ENCODE results near the gene PUM2. TPM values are rescaled to one million over a fixed set of nuclear protein-coding genes. Genes with fewer than 3 reads are reported as not detected.
A peak's percentile ranks its signal among the peaks of the same experiment; 100 is the strongest.

PUM2 gene
- total RNA-seq, 1 donor from 2014 or later = 112 TPM

DNA sequence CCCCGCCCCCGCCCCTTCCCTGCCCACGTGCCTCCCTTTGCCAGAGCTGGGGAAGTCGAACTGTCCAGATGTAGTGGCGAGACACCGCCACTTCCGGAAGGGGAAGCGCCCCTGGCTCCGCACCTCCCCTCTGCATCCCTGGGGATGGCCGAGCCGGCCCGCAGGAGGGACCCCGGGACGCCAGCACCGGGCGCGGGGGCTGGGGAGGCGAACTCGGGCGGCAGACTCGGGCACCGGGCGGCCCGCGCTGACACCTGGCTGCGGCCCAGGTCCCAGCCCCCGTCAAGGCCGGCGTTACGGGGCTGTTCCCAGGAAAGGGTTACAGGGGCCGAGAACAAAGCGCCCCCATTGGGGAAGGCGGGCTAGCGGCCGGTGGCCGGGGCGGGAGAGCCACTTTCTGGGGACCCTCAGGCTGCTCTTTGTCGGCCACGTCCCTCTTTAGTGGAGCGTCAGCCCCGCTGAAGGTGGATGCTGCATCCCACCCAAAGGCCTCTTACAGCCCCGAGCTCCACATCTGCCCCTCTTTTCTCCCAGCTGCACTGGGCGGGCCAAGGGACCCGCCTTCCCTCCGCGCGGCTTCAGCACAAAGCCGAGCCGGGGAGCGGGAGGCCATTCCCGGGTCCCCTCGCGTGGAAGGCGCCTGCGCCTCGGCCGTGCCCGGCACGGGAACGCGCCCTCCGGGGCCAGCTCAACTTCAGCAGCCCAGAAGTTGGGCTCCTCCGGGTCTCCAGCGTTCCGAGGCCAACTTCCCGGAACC, 127.1 kb downstream of the PUM2 start:
- Mint-ChIP-seq H3K9me3 (no peaks in the 10 kb centered on the region), H3K27ac (peak overlapping the region; percentile 98), H3K36me3 (peaks cover 17% of the 10 kb centered on the region), H3K4me3 (peak overlapping the region; percentile 92), H3K4me1 (ENCODE audit: unreplicated experiment) (peaks cover 40% of the 10 kb centered on the region), H3K27me3 (peaks cover 5% of the 10 kb centered on the region)
- TF ChIP-seq, protein P1, sequence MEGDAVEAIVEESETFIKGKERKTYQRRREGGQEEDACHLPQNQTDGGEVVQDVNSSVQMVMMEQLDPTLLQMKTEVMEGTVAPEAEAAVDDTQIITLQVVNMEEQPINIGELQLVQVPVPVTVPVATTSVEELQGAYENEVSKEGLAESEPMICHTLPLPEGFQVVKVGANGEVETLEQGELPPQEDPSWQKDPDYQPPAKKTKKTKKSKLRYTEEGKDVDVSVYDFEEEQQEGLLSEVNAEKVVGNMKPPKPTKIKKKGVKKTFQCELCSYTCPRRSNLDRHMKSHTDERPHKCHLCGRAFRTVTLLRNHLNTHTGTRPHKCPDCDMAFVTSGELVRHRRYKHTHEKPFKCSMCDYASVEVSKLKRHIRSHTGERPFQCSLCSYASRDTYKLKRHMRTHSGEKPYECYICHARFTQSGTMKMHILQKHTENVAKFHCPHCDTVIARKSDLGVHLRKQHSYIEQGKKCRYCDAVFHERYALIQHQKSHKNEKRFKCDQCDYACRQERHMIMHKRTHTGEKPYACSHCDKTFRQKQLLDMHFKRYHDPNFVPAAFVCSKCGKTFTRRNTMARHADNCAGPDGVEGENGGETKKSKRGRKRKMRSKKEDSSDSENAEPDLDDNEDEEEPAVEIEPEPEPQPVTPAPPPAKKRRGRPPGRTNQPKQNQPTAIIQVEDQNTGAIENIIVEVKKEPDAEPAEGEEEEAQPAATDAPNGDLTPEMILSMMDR (conservative IDR thresholded peaks at IDR 0.05) = peak; percentile 43
- no peak for DNase-seq (ENCODE audit: extremely low spot score, unreplicated experiment)

DNA sequence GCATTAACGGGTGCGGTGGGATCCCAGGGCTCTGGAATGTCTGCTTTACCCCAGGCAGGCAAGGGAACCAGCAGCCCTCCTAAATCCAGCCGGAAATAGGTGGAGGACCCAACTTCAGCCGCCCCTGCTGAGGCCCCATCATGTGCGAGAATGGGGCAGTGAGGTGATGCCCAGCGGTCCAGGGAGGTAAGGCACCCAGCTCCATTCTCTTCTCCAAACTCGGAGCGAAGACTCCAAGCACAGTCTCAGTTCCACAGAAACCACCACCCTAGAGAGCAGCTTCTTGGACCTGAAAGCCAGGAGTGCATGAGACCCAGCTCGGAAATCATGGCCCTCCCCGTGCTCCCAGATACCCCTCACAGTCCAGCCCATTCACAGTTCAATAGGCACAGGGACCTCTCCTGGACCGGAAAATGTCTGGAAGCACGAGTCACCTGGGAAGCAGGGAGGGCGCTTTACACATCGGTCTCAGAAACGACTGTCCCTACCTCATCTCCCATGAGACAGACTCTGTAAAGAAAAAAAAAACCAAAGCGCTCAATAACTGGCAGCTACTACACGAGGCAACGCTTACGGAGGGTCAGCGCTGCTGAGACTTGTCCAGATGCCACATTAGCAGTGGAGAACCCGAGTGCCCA, 127.8 kb downstream of the PUM2 start:
- peaks cover 5% of the 10 kb centered on the region for H3K27me3 Mint-ChIP-seq
- H3K4me3 Mint-ChIP-seq = peak overlapping the region; percentile 92
- H3K9me3 Mint-ChIP-seq = no peaks in the 10 kb centered on the region
- H3K4me1 Mint-ChIP-seq (ENCODE audit: unreplicated experiment) = peaks cover 43% of the 10 kb centered on the region
- peaks cover 21% of the 10 kb centered on the region for H3K36me3 Mint-ChIP-seq
- no peak for DNase-seq (ENCODE audit: extremely low spot score, unreplicated experiment)
- peak overlapping the region; percentile 98 for H3K27ac Mint-ChIP-seq
- TF ChIP-seq, protein P1 (conservative IDR thresholded peaks at IDR 0.05) = no peak

DNA sequence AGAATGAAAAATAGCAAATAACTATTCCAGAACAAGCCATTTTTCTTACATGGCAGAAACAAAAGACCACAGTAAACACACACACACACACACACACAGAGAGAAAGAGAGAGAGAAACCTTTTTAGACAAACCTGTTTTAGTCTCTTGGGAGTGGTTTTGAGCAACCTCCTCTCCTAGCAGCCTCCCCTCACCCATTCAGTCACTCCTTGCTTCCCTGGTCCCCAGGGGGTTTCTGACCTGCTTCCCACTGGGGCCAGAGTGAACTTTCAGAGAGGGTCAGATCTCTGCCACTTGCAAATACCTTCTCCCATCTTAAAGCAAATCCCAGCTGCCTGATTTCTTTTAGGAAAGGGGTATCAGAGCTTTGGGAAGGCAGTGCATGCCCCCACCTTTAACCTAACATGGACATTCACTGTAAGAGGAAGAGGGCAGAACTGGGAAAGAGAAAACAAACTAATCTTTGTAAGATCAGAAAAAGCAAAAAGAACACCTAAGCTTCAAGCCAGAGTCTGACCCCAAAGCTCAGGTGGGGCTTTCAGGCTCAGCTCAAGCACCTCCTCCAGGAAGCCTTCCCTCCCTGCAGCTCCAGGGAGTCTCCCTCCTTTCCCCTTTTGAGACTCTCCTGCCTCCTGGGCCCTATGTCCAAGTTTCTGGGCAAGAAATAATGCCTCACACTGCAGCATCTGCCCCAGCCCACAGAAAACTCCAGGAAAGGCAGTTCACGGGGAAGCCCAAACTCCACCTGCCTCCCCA, 128.5 kb downstream of the PUM2 start:
- peak overlapping the region; percentile 98 for H3K27ac Mint-ChIP-seq
- peaks cover 21% of the 10 kb centered on the region for H3K36me3 Mint-ChIP-seq
- H3K27me3 Mint-ChIP-seq = peaks cover 5% of the 10 kb centered on the region
- peak overlapping the region; percentile 92 for H3K4me3 Mint-ChIP-seq
- TF ChIP-seq, protein P1 (conservative IDR thresholded peaks at IDR 0.05) = no peak
- no peak for DNase-seq (ENCODE audit: extremely low spot score, unreplicated experiment)
- H3K9me3 Mint-ChIP-seq = no peaks in the 10 kb centered on the region
- H3K4me1 Mint-ChIP-seq (ENCODE audit: unreplicated experiment) = peaks cover 43% of the 10 kb centered on the region

DNA sequence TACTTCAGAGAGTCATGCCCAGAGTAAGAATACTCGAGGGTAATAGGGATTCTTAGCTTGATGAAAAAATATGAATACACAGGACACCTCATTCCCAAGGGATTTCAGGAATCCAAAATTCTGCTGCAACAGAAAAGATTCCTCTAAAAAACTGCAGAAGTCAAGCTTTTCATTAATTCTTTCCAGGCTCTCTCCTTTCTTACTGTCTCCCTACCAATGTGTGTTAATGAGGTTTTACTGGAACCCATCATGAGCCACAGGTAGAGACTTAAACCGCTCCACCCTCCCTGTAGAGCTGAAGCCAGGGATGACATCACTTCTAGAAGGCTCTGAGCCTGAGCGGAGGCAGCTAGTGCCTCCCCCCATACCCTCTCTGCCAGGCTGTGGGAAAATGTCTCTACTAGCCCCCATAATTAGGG, 129.1 kb downstream of the PUM2 start:
- Mint-ChIP-seq H3K36me3 (peaks cover 21% of the 10 kb centered on the region), H3K27me3 (peaks cover 5% of the 10 kb centered on the region), H3K9me3 (no peaks in the 10 kb centered on the region), H3K4me1 (ENCODE audit: unreplicated experiment) (peaks cover 43% of the 10 kb centered on the region), H3K4me3 (peak overlapping the region; percentile 92), H3K27ac (peak overlapping the region; percentile 98)
- no peak for DNase-seq (ENCODE audit: extremely low spot score, unreplicated experiment)
- TF ChIP-seq, protein P1 (conservative IDR thresholded peaks at IDR 0.05) = no peak

DNA sequence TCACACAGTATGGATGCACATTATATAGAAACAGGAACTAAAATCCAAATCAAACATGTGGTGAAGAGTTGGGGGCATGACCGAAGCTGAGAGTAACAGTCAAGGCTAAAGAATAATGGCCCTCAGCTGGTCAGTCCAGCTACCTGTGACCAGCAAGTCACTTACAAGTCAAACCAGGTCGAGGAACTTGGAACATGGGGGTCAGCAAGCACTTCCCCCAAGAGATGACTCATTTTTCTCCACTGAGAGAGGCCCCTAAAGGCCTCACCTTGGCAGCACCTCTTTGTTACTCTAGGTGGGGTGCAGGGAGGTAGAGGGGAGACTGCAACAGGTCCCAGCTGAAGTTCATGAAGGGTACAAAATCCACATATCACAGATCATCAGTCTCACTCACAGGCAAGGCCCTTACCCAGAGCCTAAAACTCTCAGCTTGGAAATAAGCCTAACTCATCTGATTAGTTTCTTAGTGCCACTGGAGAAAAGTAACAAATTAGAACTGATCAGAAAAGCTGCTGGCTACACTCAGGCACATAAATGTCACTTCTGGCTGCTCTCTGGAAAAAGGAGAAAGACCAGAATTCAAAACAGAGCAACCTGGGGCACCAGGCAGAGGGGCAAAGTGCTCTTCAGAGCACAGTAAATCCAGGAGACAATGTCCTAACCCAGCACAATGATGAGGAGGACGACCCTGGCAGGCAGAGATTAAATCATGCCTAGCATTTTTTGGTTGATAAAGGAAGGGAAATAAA, 129.7 kb downstream of the PUM2 start:
- TF ChIP-seq, protein P1 (conservative IDR thresholded peaks at IDR 0.05) = no peak
- no peak for DNase-seq (ENCODE audit: extremely low spot score, unreplicated experiment)
- Mint-ChIP-seq H3K4me3 (peak overlapping the region; percentile 92), H3K27ac (peak overlapping the region; percentile 98), H3K36me3 (peaks cover 21% of the 10 kb centered on the region), H3K27me3 (peaks cover 5% of the 10 kb centered on the region), H3K9me3 (no peaks in the 10 kb centered on the region), H3K4me1 (ENCODE audit: unreplicated experiment) (peaks cover 43% of the 10 kb centered on the region)
